Stimulated activated CD8-positive, alpha-beta memory T cell treated with anti-CD3 and anti-CD28 coated beads, Interleukin-4, amount 100 ng/mL, for 1 hour (primary cell): ENCODE data around the gene PREX1.
"Not testable (repeated sequence)": the region's sequence is repeated elsewhere in the genome, so short reads cannot be mapped to it uniquely, and the experiment has no call there.

Source experiments
- DNase-seq, 2 donors: peaks; one replicate each; pipeline ENCODE4 v3.0.0-alpha.2; 2020; ENCODE audit warnings: low read depth in 2 of 2, low spot score in 1 of 2

Gene PREX1, protein sequence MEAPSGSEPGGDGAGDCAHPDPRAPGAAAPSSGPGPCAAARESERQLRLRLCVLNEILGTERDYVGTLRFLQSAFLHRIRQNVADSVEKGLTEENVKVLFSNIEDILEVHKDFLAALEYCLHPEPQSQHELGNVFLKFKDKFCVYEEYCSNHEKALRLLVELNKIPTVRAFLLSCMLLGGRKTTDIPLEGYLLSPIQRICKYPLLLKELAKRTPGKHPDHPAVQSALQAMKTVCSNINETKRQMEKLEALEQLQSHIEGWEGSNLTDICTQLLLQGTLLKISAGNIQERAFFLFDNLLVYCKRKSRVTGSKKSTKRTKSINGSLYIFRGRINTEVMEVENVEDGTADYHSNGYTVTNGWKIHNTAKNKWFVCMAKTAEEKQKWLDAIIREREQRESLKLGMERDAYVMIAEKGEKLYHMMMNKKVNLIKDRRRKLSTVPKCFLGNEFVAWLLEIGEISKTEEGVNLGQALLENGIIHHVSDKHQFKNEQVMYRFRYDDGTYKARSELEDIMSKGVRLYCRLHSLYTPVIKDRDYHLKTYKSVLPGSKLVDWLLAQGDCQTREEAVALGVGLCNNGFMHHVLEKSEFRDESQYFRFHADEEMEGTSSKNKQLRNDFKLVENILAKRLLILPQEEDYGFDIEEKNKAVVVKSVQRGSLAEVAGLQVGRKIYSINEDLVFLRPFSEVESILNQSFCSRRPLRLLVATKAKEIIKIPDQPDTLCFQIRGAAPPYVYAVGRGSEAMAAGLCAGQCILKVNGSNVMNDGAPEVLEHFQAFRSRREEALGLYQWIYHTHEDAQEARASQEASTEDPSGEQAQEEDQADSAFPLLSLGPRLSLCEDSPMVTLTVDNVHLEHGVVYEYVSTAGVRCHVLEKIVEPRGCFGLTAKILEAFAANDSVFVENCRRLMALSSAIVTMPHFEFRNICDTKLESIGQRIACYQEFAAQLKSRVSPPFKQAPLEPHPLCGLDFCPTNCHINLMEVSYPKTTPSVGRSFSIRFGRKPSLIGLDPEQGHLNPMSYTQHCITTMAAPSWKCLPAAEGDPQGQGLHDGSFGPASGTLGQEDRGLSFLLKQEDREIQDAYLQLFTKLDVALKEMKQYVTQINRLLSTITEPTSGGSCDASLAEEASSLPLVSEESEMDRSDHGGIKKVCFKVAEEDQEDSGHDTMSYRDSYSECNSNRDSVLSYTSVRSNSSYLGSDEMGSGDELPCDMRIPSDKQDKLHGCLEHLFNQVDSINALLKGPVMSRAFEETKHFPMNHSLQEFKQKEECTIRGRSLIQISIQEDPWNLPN (N-terminal part only)

DNA sequence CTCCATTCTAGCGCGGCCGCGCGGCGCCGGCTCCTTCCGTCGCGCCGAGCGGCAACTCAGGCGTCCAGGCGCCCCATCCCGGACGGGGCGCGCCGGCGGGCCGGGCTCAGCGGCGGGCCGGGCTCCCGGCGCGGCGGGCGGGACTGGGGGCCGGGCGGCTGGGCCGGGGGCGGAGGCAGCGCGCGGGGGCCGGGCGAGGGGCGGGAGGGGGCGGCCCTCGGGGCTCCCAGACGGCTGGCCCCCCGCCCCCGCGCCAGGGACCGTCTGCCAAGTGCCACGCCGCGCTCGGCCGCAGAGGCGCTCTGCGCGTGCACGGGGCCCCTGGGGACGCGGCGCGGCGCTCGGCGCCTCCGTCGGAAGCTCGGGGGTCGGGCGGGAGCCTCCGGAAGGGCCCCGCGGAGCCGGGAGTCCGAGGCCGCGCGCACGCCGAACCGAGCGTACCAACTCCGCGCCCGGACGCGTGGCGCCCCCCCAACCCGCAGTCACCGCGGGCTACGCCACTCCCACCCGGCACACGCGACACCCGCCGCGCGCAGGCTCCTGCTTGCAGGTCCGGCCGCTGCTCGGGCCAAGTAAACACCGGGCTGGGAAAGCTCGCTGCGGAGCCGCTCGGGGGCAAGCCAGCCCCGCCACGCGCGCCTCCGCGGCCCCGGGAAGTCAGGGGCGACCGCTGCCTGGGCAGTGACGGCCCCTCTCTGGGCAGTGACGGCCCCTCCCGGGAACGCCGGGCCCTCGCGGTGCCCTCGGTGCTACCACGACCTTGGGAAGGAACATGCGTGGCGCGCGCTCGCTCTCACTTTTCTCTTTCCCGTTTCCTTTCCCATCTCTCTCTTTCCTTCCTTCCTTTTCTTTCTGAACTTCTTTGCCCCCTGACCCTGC, at the start of gene PREX1:
TSS of gene PREX1 (minus strand) at position 145 of the 879 bp plus-strand sequence. CDS start at position 6, 139 bp downstream.
- peak; percentile 50 to 72 for DNase-seq

GRCh38 chr20:48877304-48877703, 49.5 kb upstream of the PREX1 start:
- no peak for DNase-seq

GRCh38 chr20:48875914-48876240, 48.1 kb upstream of the PREX1 start:
- DNase-seq = no peak

DNA sequence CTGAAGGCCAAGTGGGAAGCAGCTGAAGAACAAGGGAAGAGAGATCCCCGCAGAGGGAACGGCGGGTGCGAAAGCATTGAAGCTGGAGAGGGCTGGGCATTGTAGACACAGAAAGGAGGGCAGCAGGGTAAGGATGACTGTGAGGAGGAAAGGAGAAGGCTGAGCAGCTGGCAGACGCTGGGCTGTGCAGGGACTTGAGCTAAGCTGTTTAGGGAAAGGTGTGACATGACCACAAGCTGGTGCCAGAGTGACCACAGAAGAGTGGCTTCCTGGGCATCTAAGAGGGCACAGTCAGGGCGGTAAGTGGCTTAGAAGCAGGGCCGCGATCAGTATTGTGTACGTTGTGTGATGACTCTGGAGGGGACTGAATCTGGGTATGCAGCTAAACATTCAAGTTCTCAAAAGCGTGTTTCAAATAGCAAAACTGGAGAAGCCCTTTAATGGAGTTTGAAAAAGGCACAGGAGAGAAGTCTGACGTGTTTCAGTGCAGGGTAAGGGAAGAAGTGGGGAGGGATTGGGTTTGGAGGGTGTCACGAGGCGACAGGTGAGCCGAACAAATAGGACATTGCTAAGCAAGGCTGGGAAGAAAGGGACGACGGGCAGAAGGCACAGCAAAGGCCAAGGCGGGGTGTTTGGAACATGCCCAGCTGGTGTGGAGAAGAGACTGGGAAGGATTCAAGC, 47.6 kb upstream of the PREX1 start:
- no peak for DNase-seq

GRCh38 chr20:48869442-48869841, 41.6 kb upstream of the PREX1 start:
- DNase-seq = not testable (repeated sequence)

- DNase-seq = no peak
Measured at GRCh38 chr20:48866936-48867335, 39.1 kb upstream of the PREX1 start.

- DNase-seq = no peak
Measured at GRCh38 chr20:48864738-48865318, 37.0 kb upstream of the PREX1 start.

- DNase-seq = no peak
Measured at GRCh38 chr20:48864254-48864653, 36.5 kb upstream of the PREX1 start.

GRCh38 chr20:48862279-48862678, 34.5 kb upstream of the PREX1 start:
- DNase-seq = no peak

GRCh38 chr20:48861444-48861843, 33.6 kb upstream of the PREX1 start:
- DNase-seq = no peak

GRCh38 chr20:48858075-48858790, 30.4 kb upstream of the PREX1 start:
- no peak for DNase-seq

DNA sequence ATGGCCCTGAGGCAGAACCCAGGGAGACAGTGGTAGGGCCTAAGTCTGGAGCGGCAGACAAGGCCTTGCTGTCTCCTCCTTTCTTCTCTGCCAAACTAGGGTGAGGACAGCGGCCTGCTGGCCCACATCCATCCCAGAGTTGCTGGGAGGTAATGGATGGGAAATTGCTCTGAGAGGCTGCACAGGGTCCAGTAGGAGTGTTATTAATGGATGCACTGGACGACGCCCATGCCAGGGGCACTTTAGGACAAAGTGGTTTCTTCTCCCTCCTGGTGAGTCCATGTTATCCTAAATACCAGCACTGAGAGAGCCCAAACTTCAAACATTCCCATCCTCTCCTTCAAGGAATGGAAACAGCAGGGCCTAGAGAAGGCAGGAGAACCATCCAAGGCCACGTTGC, 28.3 kb upstream of the PREX1 start:
- DNase-seq = no peak

DNA sequence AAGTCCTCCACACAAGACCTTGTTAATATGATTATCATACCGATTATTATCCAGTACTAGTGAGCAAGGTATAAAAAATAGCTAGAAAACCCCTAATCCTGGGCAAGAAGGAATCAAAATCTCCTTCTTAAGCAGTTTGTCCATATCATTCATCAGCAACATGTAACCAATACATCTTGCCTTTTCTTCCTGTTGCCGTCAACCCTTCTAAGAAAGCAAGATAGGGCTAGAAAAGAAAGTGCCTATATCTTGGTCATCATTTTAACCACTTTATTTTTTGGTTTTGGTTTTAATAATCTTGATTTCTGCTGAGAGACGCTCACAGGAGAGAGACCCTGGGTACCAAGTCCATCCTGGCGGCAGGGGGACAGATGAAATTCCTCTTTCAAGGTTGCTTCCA, 27.2 kb upstream of the PREX1 start:
- no peak for DNase-seq

GRCh38 chr20:48852609-48853008, 24.8 kb upstream of the PREX1 start:
- no peak for DNase-seq

DNA sequence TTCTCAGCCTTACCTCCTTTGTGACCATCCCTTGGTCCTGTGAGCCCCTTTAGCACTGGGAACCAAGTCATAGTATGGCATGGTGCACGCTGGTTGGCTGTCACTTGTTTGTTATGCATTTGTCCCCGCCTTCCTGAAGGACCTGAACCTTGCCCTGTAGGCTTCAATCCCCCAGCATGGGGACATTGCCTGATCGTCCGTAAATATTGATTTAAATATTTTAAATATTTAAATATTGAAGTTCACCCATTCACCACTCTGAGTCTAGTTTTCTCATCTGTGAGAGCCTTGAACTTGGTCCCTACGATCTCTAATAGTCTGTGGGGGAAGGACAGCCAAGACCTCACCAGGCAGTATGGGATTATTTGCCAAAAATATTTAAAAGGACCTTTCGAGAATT, 23.8 kb upstream of the PREX1 start:
- no peak for DNase-seq

GRCh38 chr20:48850977-48851299, 23.1 kb upstream of the PREX1 start:
- DNase-seq = no peak

GRCh38 chr20:48850257-48850976, 22.6 kb upstream of the PREX1 start:
- no peak for DNase-seq

GRCh38 chr20:48849779-48850178, 22.0 kb upstream of the PREX1 start:
- no peak for DNase-seq
